ENCODE results near the gene STK32B. TPM values are rescaled to one million over a fixed set of nuclear protein-coding genes. Genes with fewer than 3 reads are reported as not detected.

STK32B gene
- total and polyA plus RNA-seq, 9 donors, result 0.35 to 3.0 (median 1.2) TPM

- H3K36me3 ChIP-seq, result no peaks in the 10 kb centered on the region
- H3K4me3 ChIP-seq, result no peak overlapping the region
- H3K9me3 ChIP-seq, result no peaks in the 10 kb centered on the region
- intact Hi-C loops (cut with DNase I), result no loop called here
- no peak for DNase-seq
- no peak for TF ChIP-seq POLR2A (IDR thresholded peaks at IDR 0.05)
- no peak for TF ChIP-seq EP300 (IDR thresholded peaks at IDR 0.05)
- no peaks in the 10 kb centered on the region for H3K27me3 ChIP-seq
- H3K27ac ChIP-seq, result no peak overlapping the region
- H3K4me1 ChIP-seq (ENCODE audit: insufficient read depth), result no peaks in the 10 kb centered on the region
- 88 to 91% (median 89%) methylated on average over 13 to 14 of the region's 14 CpGs for WGBS, 3 donors
Observed at GRCh38 chr4:5455003-5455585, 403.8 kb downstream of the STK32B start.

- intact Hi-C loops (cut with DNase I), result no loop called here
- DNase-seq, result no peak
- TF ChIP-seq EP300 (IDR thresholded peaks at IDR 0.05) (no peak), CTCF (IDR thresholded peaks at IDR 0.05) (no peak), POLR2A (IDR thresholded peaks at IDR 0.05) (no peak)
- H3K4me3 ChIP-seq, result no peak overlapping the region
- WGBS, 3 donors, result 88 to 93% (median 90%) methylated on average over 16 to 17 of the region's 17 CpGs
- H3K9me3 ChIP-seq, result no peaks in the 10 kb centered on the region
- no peaks in the 10 kb centered on the region for H3K27me3 ChIP-seq
- no peaks in the 10 kb centered on the region for H3K4me1 ChIP-seq (ENCODE audit: insufficient read depth)
- H3K27ac ChIP-seq, result no peak overlapping the region
- H3K36me3 ChIP-seq, result no peaks in the 10 kb centered on the region
Observed at GRCh38 chr4:5456296-5456845, 405.1 kb downstream of the STK32B start.

- H3K27ac ChIP-seq, result no peak overlapping the region
- intact Hi-C loops (cut with DNase I), result no loop called here
- no peak for DNase-seq
- H3K4me3 ChIP-seq, result no peak overlapping the region
- no peaks in the 10 kb centered on the region for H3K9me3 ChIP-seq
- no peaks in the 10 kb centered on the region for H3K36me3 ChIP-seq
- TF ChIP-seq EP300 (IDR thresholded peaks at IDR 0.05), result no peak
- TF ChIP-seq POLR2A (IDR thresholded peaks at IDR 0.05), result no peak
- no peak for TF ChIP-seq CTCF (IDR thresholded peaks at IDR 0.05)
- H3K4me1 ChIP-seq (ENCODE audit: insufficient read depth), result no peaks in the 10 kb centered on the region
- 93 to 97% (median 94%) methylated on average over 8 of the region's 8 CpGs for WGBS, 3 donors
- no peaks in the 10 kb centered on the region for H3K27me3 ChIP-seq
Observed at GRCh38 chr4:5458676-5459075, 407.4 kb downstream of the STK32B start.

GRCh38 chr4:5459236-5459635 lies 408.0 kb downstream of the STK32B start:
- WGBS, 3 donors, result 64 to 74% (median 71%) methylated on average over 3 of the region's 3 CpGs

More at GRCh38 chr4:5459236-5459635, 408.0 kb downstream of the STK32B start:
- Histone ChIP-seq H3K4me3 (no peak overlapping the region), H3K9me3 (no peaks in the 10 kb centered on the region), H3K27me3 (no peaks in the 10 kb centered on the region), H3K27ac (no peak overlapping the region), H3K36me3 (no peaks in the 10 kb centered on the region), H3K4me1 (ENCODE audit: insufficient read depth) (no peaks in the 10 kb centered on the region)
- no peak for TF ChIP-seq CTCF (IDR thresholded peaks at IDR 0.05)
- no peak for TF ChIP-seq POLR2A (IDR thresholded peaks at IDR 0.05)
- TF ChIP-seq EP300 (IDR thresholded peaks at IDR 0.05), result no peak
- intact Hi-C loops (cut with DNase I), result no loop called here
- DNase-seq, result no peak
